GM19025 (cell line): ENCODE measurements around the gene GNB4.

Source experiments
- ATAC-seq: cut with Tn5 transposase; IDR thresholded peaks from one replicate; pipeline ENCODE4 v1.9.1; 2021; ENCODE audit warnings: mild to moderate bottlenecking, low read depth, moderate library complexity; ENCODE audit not compliant: unreplicated experiment

Gene GNB4

GRCh38 chr3:179373938-179374337 lies 77.3 kb downstream of the GNB4 start:
- no peak for ATAC-seq

- ATAC-seq = no peak
Measured at GRCh38 chr3:179369621-179370020, 81.6 kb downstream of the GNB4 start.

GRCh38 chr3:179363332-179363731 lies 87.9 kb downstream of the GNB4 start:
- no peak for ATAC-seq

GRCh38 chr3:179355996-179356395 lies 95.3 kb downstream of the GNB4 start:
- ATAC-seq = no peak

- ATAC-seq = peak; percentile 39
Measured at GRCh38 chr3:179348325-179349013, 102.8 kb downstream of the GNB4 start.

- ATAC-seq = peak; percentile 92
Measured at GRCh38 chr3:179347345-179348194, 103.7 kb downstream of the GNB4 start, which contains the start of gene MFN1. MFN1 (plus strand) TSS chr3:179347709; CDS start chr3:179348852, 1,143 bp downstream.
